DND-41 (cell line): ENCODE results near the gene CEMP1.
"Not testable (repeated sequence)": the region's sequence is repeated elsewhere in the genome, so short reads cannot be mapped to it uniquely, and the experiment has no call there.

Experiments used
- CTCF ChIP-seq: IDR thresholded peaks from 2 replicates; pipeline ENCODE4 v1.5.1; 2012; ENCODE audit warnings: borderline replicate concordance, low read length, moderate library complexity, mild to moderate bottlenecking; ENCODE audit not compliant: poor library complexity, severe bottlenecking; ENCODE audit errors: extremely low read depth
- EZH2 ChIP-seq: IDR thresholded peaks from 3 replicates; pipeline ENCODE4 v1.6.1; 2012; ENCODE audit warnings: borderline replicate concordance, low read depth, mild to moderate bottlenecking, moderate library complexity, low read length, inconsistent platforms; ENCODE audit not compliant: severe bottlenecking

- not testable (repeated sequence) for TF ChIP-seq CTCF, EZH2
Measured at GRCh38 chr16:2575839-2576238, 44.6 kb upstream of the CEMP1 start.
